ENCODE data around the gene OR5C1. TPM values are rescaled to one million over a fixed set of nuclear protein-coding genes. Genes with fewer than 3 reads are reported as not detected.

Gene OR5C1
- total RNA-seq, 1 experiment from 2014 or later = not detected

DNA sequence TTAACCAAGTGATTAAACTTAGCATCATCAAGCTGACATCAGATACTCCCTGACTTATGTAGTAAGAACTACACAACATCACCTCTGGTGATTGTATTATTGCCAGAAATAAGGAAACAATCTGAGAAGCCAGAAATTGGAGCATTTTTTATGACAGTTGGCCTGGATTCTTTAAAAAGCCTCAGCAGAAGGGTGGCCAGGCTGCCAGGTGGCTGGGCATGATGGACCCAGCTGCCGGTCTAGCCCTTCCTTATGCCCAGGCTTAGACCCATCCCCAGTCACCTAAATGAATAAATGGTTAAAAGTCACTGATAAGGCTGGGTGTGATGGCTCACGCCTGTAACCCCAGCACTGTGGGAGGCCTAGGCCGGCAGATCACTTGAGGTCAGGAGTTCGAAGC lies 24.0 kb downstream of the OR5C1 start:
- no peak overlapping the region for H3T11ph ChIP-seq (ENCODE audit: low read length)
- no peaks in the 10 kb centered on the region for H3K27me3 Mint-ChIP-seq (ENCODE audit: low read depth)
- H2AK5ac ChIP-seq (ENCODE audit: insufficient read length, low read length) = no peak overlapping the region
- H3K79me2 ChIP-seq (ENCODE audit: insufficient read depth, low read length) = no peaks in the 10 kb centered on the region
- no peaks in the 10 kb centered on the region for H3K79me1 ChIP-seq (ENCODE audit: insufficient read depth, low read depth, low read length, poor library complexity, severe bottlenecking)
- DNase-seq = no peak
- no peak overlapping the region for H2BK12ac ChIP-seq (ENCODE audit: insufficient read length, low read depth, low read length)
- no peak overlapping the region for H3K14ac ChIP-seq (ENCODE audit: insufficient read depth, low read length)
- no CpG with 5 or more reads among the region's 4 CpGs for WGBS (ENCODE audit: extremely low coverage, insufficient read length, low lambda C conversion rate)
- H4K20me1 ChIP-seq (ENCODE audit: control insufficient read depth, insufficient read depth, insufficient read length) = no peaks in the 10 kb centered on the region
- TF ChIP-seq, protein P1, sequence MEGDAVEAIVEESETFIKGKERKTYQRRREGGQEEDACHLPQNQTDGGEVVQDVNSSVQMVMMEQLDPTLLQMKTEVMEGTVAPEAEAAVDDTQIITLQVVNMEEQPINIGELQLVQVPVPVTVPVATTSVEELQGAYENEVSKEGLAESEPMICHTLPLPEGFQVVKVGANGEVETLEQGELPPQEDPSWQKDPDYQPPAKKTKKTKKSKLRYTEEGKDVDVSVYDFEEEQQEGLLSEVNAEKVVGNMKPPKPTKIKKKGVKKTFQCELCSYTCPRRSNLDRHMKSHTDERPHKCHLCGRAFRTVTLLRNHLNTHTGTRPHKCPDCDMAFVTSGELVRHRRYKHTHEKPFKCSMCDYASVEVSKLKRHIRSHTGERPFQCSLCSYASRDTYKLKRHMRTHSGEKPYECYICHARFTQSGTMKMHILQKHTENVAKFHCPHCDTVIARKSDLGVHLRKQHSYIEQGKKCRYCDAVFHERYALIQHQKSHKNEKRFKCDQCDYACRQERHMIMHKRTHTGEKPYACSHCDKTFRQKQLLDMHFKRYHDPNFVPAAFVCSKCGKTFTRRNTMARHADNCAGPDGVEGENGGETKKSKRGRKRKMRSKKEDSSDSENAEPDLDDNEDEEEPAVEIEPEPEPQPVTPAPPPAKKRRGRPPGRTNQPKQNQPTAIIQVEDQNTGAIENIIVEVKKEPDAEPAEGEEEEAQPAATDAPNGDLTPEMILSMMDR (conservative IDR thresholded peaks at IDR 0.05) = no peak
- H4K91ac ChIP-seq (ENCODE audit: insufficient read length, low read depth, low read length) = no peak overlapping the region
- no peak overlapping the region for H3K4me2 ChIP-seq (ENCODE audit: insufficient read depth, insufficient read length, low read length)
- H3K56ac ChIP-seq (ENCODE audit: insufficient read length, low read depth, low read length) = no peak overlapping the region
- H3K23ac ChIP-seq (ENCODE audit: insufficient read length, low read depth, low read length) = no peak overlapping the region
- H3K9ac ChIP-seq (ENCODE audit: extremely low read depth, insufficient read length, low read length) = no peak overlapping the region
- H3K9me3 Mint-ChIP-seq = no peaks in the 10 kb centered on the region; a peak in 1 of 5 replicates
- H3K27ac ChIP-seq (ENCODE audit: insufficient read length, low read depth, low read length) = no peak overlapping the region
- H3K9me3 ChIP-seq (ENCODE audit: control insufficient read depth, low read depth, low read length) = no peaks in the 10 kb centered on the region
- H3K27me3 ChIP-seq (ENCODE audit: insufficient read depth, low read length) = no peaks in the 10 kb centered on the region
- H3K36me3 Mint-ChIP-seq (ENCODE audit: insufficient read depth in 1 of 3, low read depth in 3 of 3) = peaks cover 0 to 6% (median 3%) of the 10 kb centered on the region in 3 experiments
- H4K8ac ChIP-seq (replicated peaks; ENCODE audit: insufficient read length, low read depth, low read length) = no peak overlapping the region
- H2BK5ac ChIP-seq (ENCODE audit: insufficient read length, low read length) = no peak overlapping the region
- H3K4me1 Mint-ChIP-seq = no peaks in the 10 kb centered on the region; a peak in 2 of 4 replicates
- H3K18ac ChIP-seq (ENCODE audit: insufficient read length, low read depth, low read length) = no peak overlapping the region
- no peak overlapping the region for H2BK120ac ChIP-seq (ENCODE audit: low read depth, low read length, poor library complexity, severe bottlenecking)
- no peak overlapping the region for H4K5ac ChIP-seq (ENCODE audit: insufficient read length, low read depth, low read length)
- H3K27ac Mint-ChIP-seq = no peak overlapping the region
- H2BK20ac ChIP-seq (ENCODE audit: low read depth, low read length, poor library complexity, severe bottlenecking) = no peak overlapping the region
- H3K4me3 Mint-ChIP-seq = no peak overlapping the region
- H3K4me1 ChIP-seq (ENCODE audit: insufficient read depth, low read length) = no peaks in the 10 kb centered on the region; the same call in 1 of the 2 replicates
- H2BK15ac ChIP-seq (ENCODE audit: low read depth, low read length) = no peak overlapping the region
- H2AFZ ChIP-seq (ENCODE audit: low read length) = no peak overlapping the region
- H3K23me2 ChIP-seq (ENCODE audit: insufficient read length, low read depth, low read length, poor library complexity, severe bottlenecking) = no peaks in the 10 kb centered on the region
- no peak overlapping the region for H3K4ac ChIP-seq (ENCODE audit: low read depth, low read length)

Measured in H9 (cell line).